ENCODE data around the gene KIF19.
A peak's percentile ranks its signal among the peaks of the same experiment; 100 is the strongest.

- TF ChIP-seq POLR2A (IDR thresholded peaks at IDR 0.05) (no peak), CTCF (IDR thresholded peaks at IDR 0.05) (peak; percentile 95 to 98 (median 97))
Observed at GRCh38 chr17:74379495-74380085, 53.6 kb downstream of the KIF19 start.
